Kidney capillary endothelial cell (primary cell): ENCODE measurements around the gene GGT5.
A peak's percentile ranks its signal among the peaks of the same experiment; 100 is the strongest.
"Not testable (repeated sequence)": the region's sequence is repeated elsewhere in the genome, so short reads cannot be mapped to it uniquely, and the experiment has no call there.

Source experiments
- DNase-seq: peaks from one replicate; pipeline ENCODE4 v3.0.0-alpha.2; 2018; ENCODE audit warnings: low spot score

The GGT5 gene

GRCh38 chr22:24205438-24206195 lies 39.3 kb downstream of the GGT5 start:
- DNase-seq = no peak

- not testable (repeated sequence) for DNase-seq
Observed at GRCh38 chr22:24203856-24204255, 41.0 kb downstream of the GGT5 start.

GRCh38 chr22:24201681-24202614 lies 42.9 kb downstream of the GGT5 start:
- DNase-seq = no peak

GRCh38 chr22:24200619-24201212 lies 44.2 kb downstream of the GGT5 start:
- DNase-seq = no peak

- no peak for DNase-seq
Observed at GRCh38 chr22:24198682-24199052, 46.2 kb downstream of the GGT5 start.

- DNase-seq = no peak
Observed at GRCh38 chr22:24191893-24192292, 53.0 kb downstream of the GGT5 start.

GRCh38 chr22:24191381-24191841 lies 53.5 kb downstream of the GGT5 start:
- DNase-seq = no peak

GRCh38 chr22:24190596-24191208 lies 54.2 kb downstream of the GGT5 start:
- no peak for DNase-seq

GRCh38 chr22:24190159-24190540 lies 54.7 kb downstream of the GGT5 start:
- no peak for DNase-seq

- DNase-seq = peak; percentile 69
Observed at GRCh38 chr22:24189249-24190158, 55.4 kb downstream of the GGT5 start.

GRCh38 chr22:24188705-24189248 lies 56.1 kb downstream of the GGT5 start:
- DNase-seq = no peak

- DNase-seq = no peak
Observed at GRCh38 chr22:24187731-24188644, 56.9 kb downstream of the GGT5 start.

GRCh38 chr22:24186892-24187670 lies 57.8 kb downstream of the GGT5 start:
- no peak for DNase-seq

GRCh38 chr22:24186352-24186740 lies 58.5 kb downstream of the GGT5 start:
- no peak for DNase-seq

- DNase-seq = no peak
Observed at GRCh38 chr22:24185501-24186351, 59.2 kb downstream of the GGT5 start.

- DNase-seq = no peak
Observed at GRCh38 chr22:24185001-24185500, 59.8 kb downstream of the GGT5 start.

- no peak for DNase-seq
Observed at GRCh38 chr22:24184057-24184798, 60.7 kb downstream of the GGT5 start.
